CD4-positive, alpha-beta T cell treated with Interleukin-12 subunit alpha and Interleukin-12 subunit beta, for 1 hour (primary cell): Measurements from ENCODE around the gene DTNA.

ENCODE experiments used
- DNase-seq: peaks from one replicate; pipeline ENCODE4 v3.0.0-alpha.2; 2020

The DTNA gene

GRCh38 chr18:34809451-34810072, 99.5 kb downstream of the DTNA start:
- no peak for DNase-seq

DNA sequence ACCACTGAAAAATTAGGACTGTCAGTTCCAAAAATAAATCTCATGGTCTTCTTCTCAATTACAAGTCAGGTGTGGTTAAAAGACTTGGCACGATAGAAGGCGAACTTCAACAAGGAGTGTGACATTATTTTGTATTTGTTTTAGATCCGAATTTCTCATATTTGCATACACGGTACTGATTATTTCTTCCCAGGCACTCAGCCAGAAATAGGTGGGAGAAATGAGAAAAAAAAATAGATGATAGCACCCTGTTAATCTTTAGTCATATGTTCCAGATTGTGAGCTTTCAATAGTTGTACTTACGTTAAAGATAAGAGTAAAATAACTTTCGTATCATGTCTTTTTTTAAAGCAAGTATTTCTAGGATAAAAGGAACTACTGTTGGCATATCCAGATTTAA, 106.1 kb downstream of the DTNA start:
- no peak for DNase-seq

DNA sequence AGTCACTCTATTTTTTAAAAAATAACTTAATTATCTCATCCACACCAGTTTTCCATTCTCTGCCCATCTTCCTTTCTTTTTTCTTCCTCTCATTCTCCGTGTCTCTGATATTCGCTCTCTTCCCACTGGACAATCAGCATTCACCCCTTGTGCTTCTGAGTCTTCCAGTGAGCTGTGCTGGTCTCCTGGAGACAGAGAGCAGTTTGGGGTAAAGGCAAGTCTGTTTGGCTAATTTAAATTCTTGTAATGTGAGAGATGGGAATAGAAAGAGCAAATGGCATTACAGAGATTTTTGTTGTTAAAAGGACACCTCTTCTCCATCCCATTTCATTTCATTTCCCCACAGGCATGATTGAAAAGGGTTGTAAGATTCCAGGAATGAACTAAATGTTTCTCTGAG, 107.5 kb downstream of the DTNA start:
- no peak for DNase-seq

DNA sequence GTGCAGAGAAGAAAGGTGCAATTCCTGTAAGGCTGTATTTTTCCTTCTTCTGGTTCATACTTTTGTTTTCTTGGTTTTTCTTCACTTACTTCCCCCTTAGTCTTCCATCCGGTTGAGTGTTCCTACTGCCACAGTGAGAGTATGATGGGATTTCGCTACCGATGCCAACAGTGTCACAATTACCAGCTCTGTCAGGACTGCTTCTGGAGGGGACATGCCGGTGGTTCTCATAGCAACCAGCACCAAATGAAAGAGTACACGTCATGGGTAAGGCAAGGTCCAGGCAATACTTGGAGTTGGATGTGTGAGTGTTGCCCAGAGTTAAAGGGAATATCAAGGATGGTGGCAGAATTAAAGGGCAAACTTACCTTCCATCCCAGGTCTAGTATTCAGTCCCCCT, 108.0 kb downstream of the DTNA start:
- no peak for DNase-seq

GRCh38 chr18:34820360-34821065, 110.4 kb downstream of the DTNA start:
- no peak for DNase-seq

DNA sequence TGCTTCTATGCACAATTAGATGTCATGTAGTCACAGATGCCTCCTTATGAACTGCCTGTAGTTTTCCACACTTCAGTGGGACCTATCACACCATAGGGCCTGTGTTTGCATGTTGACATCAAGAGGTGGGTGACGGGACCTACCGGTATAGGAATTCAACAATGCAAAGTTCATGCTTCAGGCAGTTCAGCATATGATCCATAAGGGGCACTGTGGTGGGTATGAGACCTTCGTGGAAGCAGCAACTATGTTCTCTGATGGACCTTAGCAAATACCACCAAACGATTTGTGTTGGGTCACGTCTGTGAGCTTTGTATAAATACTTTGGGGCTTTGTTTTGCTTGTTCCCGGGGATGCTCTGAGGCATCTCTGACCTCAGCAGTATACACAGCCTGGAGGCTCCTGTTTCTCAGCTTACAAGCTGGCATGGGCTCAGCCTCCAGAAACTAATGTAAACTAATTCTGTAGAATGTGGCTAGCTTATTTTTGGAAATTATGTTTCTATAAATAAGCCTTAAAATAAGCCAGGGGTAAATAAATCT, 111.6 kb downstream of the DTNA start:
- no peak for DNase-seq

DNA sequence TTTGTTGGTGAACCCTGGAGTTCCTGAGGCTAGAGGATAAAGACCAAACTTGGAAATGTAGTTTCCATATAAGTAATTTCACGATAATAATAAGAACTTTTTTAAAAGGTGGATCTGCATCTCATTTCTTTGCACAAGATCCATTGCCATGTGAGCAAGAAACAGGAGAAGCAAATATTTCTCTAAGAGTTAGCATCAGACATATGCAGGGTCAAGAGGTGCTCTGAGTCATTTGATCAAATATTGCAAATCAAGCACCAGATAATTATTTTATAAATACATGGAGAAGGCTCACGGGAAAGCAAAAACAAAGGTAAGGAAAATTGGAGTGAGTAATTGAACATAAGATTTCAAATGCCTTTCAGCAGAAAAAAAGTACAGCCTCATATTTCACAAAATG, 118.0 kb downstream of the DTNA start:
- no peak for DNase-seq

- no peak for DNase-seq
Measured at GRCh38 chr18:34834897-34835296, 124.8 kb downstream of the DTNA start.

DNA sequence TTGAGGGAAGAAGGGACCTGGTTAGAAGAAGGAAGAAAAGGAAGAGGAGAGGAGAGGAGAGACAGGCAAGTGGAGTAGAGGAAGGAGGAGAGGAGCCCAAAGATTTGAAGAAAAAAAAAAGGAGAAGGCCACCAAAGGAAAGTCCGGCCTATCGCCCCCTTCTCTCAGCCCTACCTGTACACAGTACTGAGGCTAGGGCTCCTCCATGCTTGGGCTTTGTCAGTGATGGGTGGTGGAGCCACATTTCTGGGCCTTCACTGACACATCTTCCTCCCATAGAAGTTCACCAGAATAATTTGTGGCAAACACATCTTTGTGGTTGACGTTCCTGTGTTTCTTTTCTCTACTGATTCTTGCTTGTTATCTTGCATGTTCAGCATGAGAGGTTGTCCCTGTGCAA, 125.4 kb downstream of the DTNA start:
- no peak for DNase-seq

DNA sequence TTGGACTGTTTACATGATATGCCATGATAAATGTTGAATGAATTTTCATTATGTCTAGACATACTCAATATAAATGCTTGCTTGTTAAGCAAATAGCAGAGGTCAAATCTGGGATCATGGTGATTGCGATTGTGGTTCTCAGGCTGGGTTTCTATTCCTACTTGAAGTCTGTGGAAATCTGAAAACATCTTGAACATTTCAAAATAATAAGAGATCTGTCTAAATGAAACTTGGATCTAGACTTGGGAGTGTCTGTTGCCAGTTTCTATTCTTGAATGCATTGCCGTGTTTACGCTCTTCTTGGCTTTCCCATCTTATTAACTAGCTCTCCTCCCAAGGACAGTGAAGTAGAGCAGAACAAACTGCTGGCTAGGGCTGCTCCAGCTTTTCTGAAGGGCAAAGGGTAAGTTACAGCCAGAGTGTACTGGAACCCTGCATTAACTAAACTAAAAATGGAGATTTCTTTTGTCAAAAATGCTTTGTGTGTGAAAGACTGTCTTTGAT, 127.7 kb downstream of the DTNA start:
- DNase-seq, result no peak

- DNase-seq, result no peak
Measured at GRCh38 chr18:34838669-34839068, 128.6 kb downstream of the DTNA start.

DNA sequence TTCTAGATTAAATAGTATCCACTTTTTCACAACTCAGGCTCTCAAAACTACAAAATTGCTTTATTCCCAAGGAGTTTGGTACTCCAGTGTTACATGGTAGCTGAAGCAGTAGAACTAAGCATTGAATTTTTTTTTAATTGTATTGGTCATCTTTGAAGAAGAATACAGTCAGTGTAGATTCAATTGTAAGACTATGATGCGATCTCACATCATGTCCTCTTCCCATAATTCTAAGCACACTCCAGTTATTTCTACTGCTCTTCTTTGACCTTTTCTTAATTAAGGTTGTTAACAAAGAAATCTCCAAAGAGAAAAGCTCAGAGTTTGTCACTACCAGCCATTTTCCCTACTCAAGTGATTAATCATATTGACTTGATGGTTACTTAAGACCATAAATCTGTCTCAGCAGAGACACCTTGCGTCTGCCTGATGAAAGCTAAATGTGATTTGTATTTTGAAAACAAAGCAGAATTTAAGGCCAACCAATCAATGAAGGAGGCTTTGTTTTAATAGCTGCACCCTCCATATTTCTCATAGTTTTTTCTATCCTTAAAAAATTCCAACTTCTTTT, 130.2 kb downstream of the DTNA start:
- no peak for DNase-seq

- no peak for DNase-seq
Measured at GRCh38 chr18:34841891-34842290, 131.8 kb downstream of the DTNA start.

GRCh38 chr18:34844072-34844471, 134.0 kb downstream of the DTNA start:
- no peak for DNase-seq

GRCh38 chr18:34844732-34845459, 134.8 kb downstream of the DTNA start:
- no peak for DNase-seq

DNA sequence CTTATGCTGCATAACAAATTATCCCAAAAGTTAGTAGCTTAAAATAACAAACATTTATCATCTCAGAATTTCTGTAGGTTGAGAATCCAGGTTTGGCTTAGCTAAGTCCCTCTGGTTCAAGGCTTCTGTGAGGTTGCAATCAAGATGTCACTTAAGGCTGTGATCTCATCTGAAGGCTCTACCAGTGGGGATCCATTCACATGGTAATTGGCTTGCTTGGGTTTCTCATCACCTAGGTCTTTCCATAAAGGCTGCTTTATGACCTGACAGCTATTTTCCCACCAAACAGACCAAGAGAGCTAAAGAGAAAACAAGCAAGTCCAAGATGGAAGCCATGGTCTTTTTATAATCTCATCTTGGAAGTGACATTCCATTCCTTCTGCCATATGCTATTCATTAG, 137.3 kb downstream of the DTNA start:
- DNase-seq, result no peak

DNA sequence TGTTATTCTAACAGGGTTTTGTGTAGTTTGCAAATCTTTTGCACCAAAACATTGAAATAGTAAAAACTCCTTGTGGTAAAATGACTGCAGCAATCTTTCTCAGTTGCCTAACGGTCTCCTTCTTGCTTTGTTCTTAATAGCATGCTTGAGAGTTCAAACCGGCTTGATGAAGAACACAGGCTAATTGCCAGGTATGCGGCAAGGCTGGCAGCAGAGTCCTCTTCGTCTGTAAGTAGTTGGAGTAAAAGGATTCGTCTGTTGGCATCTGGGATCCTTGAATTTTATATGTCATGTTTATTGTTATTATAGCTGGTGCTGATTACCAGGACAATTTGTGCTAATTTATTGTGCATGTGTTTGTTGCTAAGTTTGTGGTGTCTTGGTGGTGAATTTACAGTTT, 138.1 kb downstream of the DTNA start:
- no peak for DNase-seq

DNA sequence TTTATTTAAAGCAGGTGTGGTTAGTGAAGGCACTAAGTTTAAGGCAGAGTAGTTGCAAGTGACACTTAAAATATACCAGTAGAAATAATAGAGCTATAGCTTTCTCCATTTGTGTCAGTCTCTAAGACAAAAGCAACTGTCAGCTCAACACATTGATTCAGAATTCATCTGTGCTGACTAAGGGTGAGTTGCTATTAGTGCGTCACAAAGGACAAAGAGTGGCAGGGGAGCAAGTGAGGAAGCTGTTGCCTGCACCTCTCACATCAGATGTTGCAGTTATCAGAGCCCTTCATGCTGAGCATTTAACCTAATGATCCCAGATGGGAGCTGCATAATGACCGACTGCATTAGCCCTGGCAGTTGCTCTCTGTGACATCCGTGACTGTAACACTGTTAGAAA, 138.6 kb downstream of the DTNA start:
- no peak for DNase-seq

- DNase-seq, result no peak
Measured at GRCh38 chr18:34857320-34857719, 147.2 kb downstream of the DTNA start.

DNA sequence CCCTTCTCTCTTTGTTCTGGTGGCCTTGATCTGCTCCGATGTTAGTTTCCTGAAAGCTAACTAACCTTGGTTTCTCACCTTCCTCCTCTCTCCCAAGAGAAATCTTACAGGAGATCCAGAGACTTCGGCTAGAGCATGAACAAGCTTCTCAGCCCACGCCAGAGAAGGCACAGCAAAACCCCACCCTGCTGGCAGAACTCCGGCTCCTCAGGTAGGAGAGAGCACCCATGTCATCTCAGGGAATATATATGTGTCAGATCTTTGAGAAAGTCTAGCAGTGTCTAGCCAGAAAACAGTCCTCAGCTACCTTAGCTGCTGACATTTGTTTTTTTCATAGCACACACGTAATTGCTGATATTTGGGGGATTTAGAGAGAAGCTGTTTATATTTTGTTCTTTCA, 148.1 kb downstream of the DTNA start:
- no peak for DNase-seq

GRCh38 chr18:34859496-34859895, 149.4 kb downstream of the DTNA start:
- DNase-seq, result no peak

GRCh38 chr18:34862561-34862960, 152.5 kb downstream of the DTNA start:
- DNase-seq, result no peak

- no peak for DNase-seq
Measured at GRCh38 chr18:34863702-34864101, 153.6 kb downstream of the DTNA start.
